Lower lobe of right lung (tissue), 2 donors: ENCODE measurements around the gene NOS2. TPM values are rescaled to one million over a fixed set of nuclear protein-coding genes. Genes with fewer than 3 reads are reported as not detected.
A peak's percentile ranks its signal among the peaks of the same experiment; 100 is the strongest.
"Not testable (repeated sequence)": the region's sequence is repeated elsewhere in the genome, so short reads cannot be mapped to it uniquely, and the experiment has no call there.

Experiments used
- ATAC-seq, 2 donors: fragments of 200-7000 bp; cut with Tn5 transposase; one replicate each; pipeline ENCODE4 v1.9.1; 2020 to 2022; ENCODE audit warnings: mild to moderate bottlenecking in 2 of 2, moderate library complexity in 2 of 2
- DNase-seq: peaks from one replicate; pipeline ENCODE4 v3.0.0-alpha.2; 2020
- H3K27ac ChIP-seq: fragments of 200-600 bp; one replicate; pipeline ENCODE4 v1.8.0; 2022
- H3K27me3 ChIP-seq: fragments of 200-600 bp; one replicate; pipeline ENCODE4 v1.8.0; 2022; ENCODE audit warnings: low read depth
- H3K36me3 ChIP-seq: fragments of 200-600 bp; one replicate; pipeline ENCODE4 v1.8.0; 2022; ENCODE audit warnings: mild to moderate bottlenecking
- H3K4me1 ChIP-seq: fragments of 200-600 bp; one replicate; pipeline ENCODE4 v1.8.0; 2022
- H3K4me3 ChIP-seq: fragments of 200-600 bp; one replicate; pipeline ENCODE4 v1.8.0; 2022; ENCODE audit warnings: mild to moderate bottlenecking
- H3K9me3 ChIP-seq: fragments of 200-600 bp; one replicate; pipeline ENCODE4 v1.8.0; 2022
- CTCF ChIP-seq: fragments of 200-600 bp; IDR thresholded peaks from one replicate; pipeline ENCODE4 v1.8.0; 2022; ENCODE audit warnings: antibody characterized with exemption, mild to moderate bottlenecking
- intact Hi-C: fragments of 100-400 bp; cut with DNase I; formaldehyde crosslinking; loops from one replicate; pipeline ENCODE4 v1.11.0; 2022
- total RNA-seq: library from RNA; stranded (reverse); fragmentation: NEBNext Ultra II Directional; extraction: Animal tissue kit (Norgen Biotek cat#: 25700); gene quantifications from one replicate; pipeline ENCODE4 v1.2.1, GENCODE V29; 2021
- donor health status: DM: no; HTN: yes; CAD: no; lungs with severe emphysema.

The NOS2 gene
- total RNA-seq, 1 donor from 2014 or later, result 0.38 TPM

- no peak for DNase-seq
- ATAC-seq, result no peak
- intact Hi-C loops, result no loop called here
Observed at GRCh38 chr17:27845264-27846041, 45.1 kb upstream of the NOS2 start.

GRCh38 chr17:27840688-27841087, 40.4 kb upstream of the NOS2 start:
- Histone ChIP-seq H3K27me3 (no peaks in the 10 kb centered on the region), H3K27ac (no peak overlapping the region), H3K9me3 (no peaks in the 10 kb centered on the region), H3K36me3 (no peaks in the 10 kb centered on the region), H3K4me3 (no peak overlapping the region), H3K4me1 (no peaks in the 10 kb centered on the region)
- no peak for DNase-seq
- intact Hi-C loops, result no loop called here
- ATAC-seq, result peak in 1 of 2 donors; percentile 51
- TF ChIP-seq CTCF, result no peak

More at GRCh38 chr17:27845264-27846041, 45.1 kb upstream of the NOS2 start:
- Histone ChIP-seq H3K36me3 (no peaks in the 10 kb centered on the region), H3K4me3 (no peak overlapping the region), H3K27me3 (no peaks in the 10 kb centered on the region), H3K27ac (no peak overlapping the region), H3K4me1 (no peaks in the 10 kb centered on the region), H3K9me3 (no peaks in the 10 kb centered on the region)
- no peak for TF ChIP-seq CTCF

GRCh38 chr17:27840406-27840678, 40.0 kb upstream of the NOS2 start:
- intact Hi-C loops, H3K27me3 ChIP-seq, H3K9me3 ChIP-seq, H3K4me1 ChIP-seq, H3K36me3 ChIP-seq, H3K27ac ChIP-seq, DNase-seq, H3K4me3 ChIP-seq: not testable (repeated sequence)
- ATAC-seq, result peak; percentile 44 to 48

- intact Hi-C loops, H3K4me1 ChIP-seq, H3K27me3 ChIP-seq, H3K27ac ChIP-seq, H3K36me3 ChIP-seq, H3K4me3 ChIP-seq, H3K9me3 ChIP-seq, DNase-seq: not testable (repeated sequence)
- peak; percentile 91 to 94 for ATAC-seq
Observed at GRCh38 chr17:27839571-27840405, 39.5 kb upstream of the NOS2 start.

- H3K36me3 ChIP-seq, DNase-seq, H3K4me3 ChIP-seq, intact Hi-C loops, ATAC-seq, H3K27ac ChIP-seq, H3K4me1 ChIP-seq, H3K9me3 ChIP-seq, H3K27me3 ChIP-seq: not testable (repeated sequence)
Observed at GRCh38 chr17:27838607-27839006, 38.3 kb upstream of the NOS2 start.

GRCh38 chr17:27837769-27838168, 37.4 kb upstream of the NOS2 start:
- intact Hi-C loops, H3K4me1 ChIP-seq, H3K27ac ChIP-seq: not testable (repeated sequence)

GRCh38 chr17:27836651-27837050, 36.3 kb upstream of the NOS2 start:
- H3K4me3 ChIP-seq, result no peak overlapping the region
- TF ChIP-seq CTCF, result no peak
- no peak for DNase-seq
- H3K36me3 ChIP-seq, result no peaks in the 10 kb centered on the region
- H3K4me1 ChIP-seq, result no peaks in the 10 kb centered on the region
- no peak overlapping the region for H3K27ac ChIP-seq
- ATAC-seq, result no peak
- intact Hi-C loops, result no loop called here
- no peaks in the 10 kb centered on the region for H3K27me3 ChIP-seq
- no peaks in the 10 kb centered on the region for H3K9me3 ChIP-seq

More at GRCh38 chr17:27837769-27838168, 37.4 kb upstream of the NOS2 start:
- H3K4me3 ChIP-seq, H3K27me3 ChIP-seq, ATAC-seq, DNase-seq, H3K9me3 ChIP-seq, H3K36me3 ChIP-seq: not testable (repeated sequence)
